B cell (primary cell): ENCODE data around the gene ADCY7. TPM values are rescaled to one million over a fixed set of nuclear protein-coding genes. Genes with fewer than 3 reads are reported as not detected.

ENCODE experiments used
- ATAC-seq: fragments of 200-7000 bp; cut with Tn5 transposase; one replicate; pipeline ENCODE4 v1.10.0; 2021; ENCODE audit warnings: low read depth, mild to moderate bottlenecking, moderate number of reproducible peaks, moderate library complexity
- CTCF ChIA-PET: fragments of 350-600 bp; sonication (Branson Sonifier 250); formaldehyde crosslinking; loops from one replicate; lab custom pipeline; 2021; ENCODE audit warnings: antibody characterized with exemption, inconsistent platforms; lab: Charles Lee
- POLR2A ChIA-PET: fragments of 350-600 bp; sonication (Branson Sonifier 250); formaldehyde crosslinking; loops from one replicate; lab custom pipeline; 2021; ENCODE audit warnings: antibody characterized with exemption; lab: Charles Lee
- DNase-seq: peaks from one replicate; pipeline ENCODE4 v3.0.0; 2013
- H2AFZ ChIP-seq: 2 replicates; pipeline ENCODE4 v1.6.1; 2012; ENCODE audit warnings: mild to moderate bottlenecking, low read depth, low read length; ENCODE audit not compliant: insufficient read depth, poor library complexity, severe bottlenecking
- H3K27ac ChIP-seq, 2 donors: 1 replicate in 1 of 2; 2 replicates in 1 of 2; pipeline ENCODE4 v1.5.1; 2012 to 2013; ENCODE audit warnings: low read length in 2 of 2, mild to moderate bottlenecking in 2 of 2, moderate library complexity in 1 of 2
- H3K27me3 ChIP-seq, 4 experiments: fragments of 200-600 bp in 1 of 4; sonication (generic) in 1 of 4; replicated peaks in 1 of 4; 1 replicate in 2 of 4; 2 replicates in 2 of 4; pipeline versions ENCODE4 v1.6.1 to v1.7.0; 2013 to 2016; ENCODE audit warnings: low read length in 3 of 4, mild to moderate bottlenecking in 2 of 4, mixed read lengths in 1 of 4, moderate library complexity in 1 of 4; ENCODE audit not compliant: insufficient read depth in 4 of 4, control insufficient read depth in 3 of 4; ENCODE audit errors: control extremely low read depth in 1 of 4
- H3K36me3 ChIP-seq, 2 experiments: replicated peaks in 1 of 2; 1 replicate in 1 of 2; 2 replicates in 1 of 2; pipeline versions ENCODE4 v1.6.1 to v1.7.1; 2013; ENCODE audit warnings: low read length in 1 of 2; ENCODE audit not compliant: insufficient read depth in 2 of 2, control insufficient read depth in 1 of 2; ENCODE audit errors: control extremely low read depth in 1 of 2, extremely low read depth in 1 of 2
- H3K4me1 ChIP-seq, 2 donors: fragments of 200-600 bp in 1 of 2; sonication (generic) in 1 of 2; 1 replicate in 1 of 2; 2 replicates in 1 of 2; pipeline versions ENCODE4 v1.5.1 to v1.6.1; 2013 to 2017; ENCODE audit warnings: low read length in 2 of 2; ENCODE audit not compliant: control insufficient read depth in 2 of 2, insufficient read depth in 2 of 2
- H3K4me2 ChIP-seq: replicated peaks from 2 replicates; pipeline ENCODE3; 2012; ENCODE audit warnings: mild to moderate bottlenecking, low read depth, low read length; ENCODE audit not compliant: poor library complexity, severe bottlenecking
- H3K4me3 ChIP-seq, 5 experiments: fragments of 200-600 bp in 1 of 5; sonication (generic) in 1 of 5; 1 replicate in 3 of 5; 2 replicates in 2 of 5; pipeline versions ENCODE4 v1.5.1 to v1.7.0; 2011 to 2016; ENCODE audit warnings: low read length in 4 of 5, mild to moderate bottlenecking in 4 of 5, low read depth in 2 of 5, control low read depth in 1 of 5, moderate library complexity in 1 of 5; ENCODE audit not compliant: insufficient read depth in 1 of 5; ENCODE audit errors: control extremely low read depth in 1 of 5, extremely low read depth in 1 of 5
- H3K79me2 ChIP-seq: fragments of 200-600 bp; sonication (generic); one replicate; pipeline ENCODE4 v1.6.0; 2016; ENCODE audit warnings: low read length; ENCODE audit not compliant: control insufficient read depth, insufficient read depth
- H3K9ac ChIP-seq: fragments of 200-600 bp; sonication (generic); 2 replicates; pipeline ENCODE4 v1.6.1; 2017; ENCODE audit warnings: mild to moderate bottlenecking, low read length, moderate library complexity
- H3K9me3 ChIP-seq, 3 donors: one replicate each; pipeline versions ENCODE4 v1.6.1 to v1.7.1; 2013; ENCODE audit warnings: low read length in 2 of 3; ENCODE audit not compliant: control insufficient read depth in 2 of 3, insufficient read depth in 1 of 3; ENCODE audit errors: control extremely low read depth in 1 of 3
- H4K20me1 ChIP-seq: 2 replicates; pipeline ENCODE4 v1.6.0; 2012; ENCODE audit warnings: mild to moderate bottlenecking, low read length; ENCODE audit not compliant: insufficient read depth, control insufficient read depth, poor library complexity, severe bottlenecking
- H3K27ac Mint-ChIP-seq: one replicate; pipeline ENCODE4 v1.8.0; 2021; ENCODE audit warnings: mixed read lengths
- H3K27me3 Mint-ChIP-seq: one replicate; pipeline ENCODE4 v1.8.0; 2021; ENCODE audit warnings: mixed read lengths
- H3K4me1 Mint-ChIP-seq: one replicate; pipeline ENCODE4 v1.8.0; 2021; ENCODE audit warnings: mixed read lengths
- H3K4me3 Mint-ChIP-seq: one replicate; pipeline ENCODE4 v1.8.0; 2021; ENCODE audit warnings: mixed read lengths
- H3K9me3 Mint-ChIP-seq: one replicate; pipeline ENCODE4 v1.8.0; 2022; ENCODE audit warnings: mixed read lengths; ENCODE audit not compliant: insufficient read depth
- EZH2 ChIP-seq: IDR thresholded peaks from 2 replicates; pipeline ENCODE4 v1.6.1; 2012; ENCODE audit warnings: borderline replicate concordance, low read depth, mild to moderate bottlenecking, moderate library complexity, low read length; ENCODE audit not compliant: insufficient read depth, poor library complexity, severe bottlenecking
- WGBS: methylation state at CpG from one replicate; pipeline ENCODE4 v1.1.5; 2013; ENCODE audit warnings: missing lambda C conversion rate; ENCODE audit not compliant: insufficient coverage; 5-methylcytosine and 5-hydroxymethylcytosine counted together
- intact Hi-C: fragments of 100-400 bp; cut with micrococcal nuclease; formaldehyde crosslinking; loops from one replicate; pipeline ENCODE4 v1.10.0; 2022
- polyA plus RNA-seq: library from polyadenylated mRNA; depleted of rRNA; stranded (reverse); fragments of >200 nt; gene quantifications from 2 replicates; pipeline ENCODE4 v1.2.3, GENCODE V29; 2012
- total RNA-seq, 2 donors: library from RNA; stranded (reverse); fragments of 120-200 nt in 1 of 2; gene quantifications; 1 replicate in 1 of 2; 2 replicates in 1 of 2; pipeline versions ENCODE4 v1.2.3 to v1.2.4, GENCODE V29; 2013 to 2022
- TF ChIP-seq, protein P1 (sequence below): fragments of 200-600 bp; IDR thresholded peaks from one replicate; pipeline ENCODE4 v1.8.0; 2022; ENCODE audit warnings: antibody characterized with exemption, mild to moderate bottlenecking

The ADCY7 gene
- total and polyA plus RNA-seq, 2 donors (not counting 1 experiment from before 2014, with no cell fraction given): 78.4 to 207 TPM

DNA sequence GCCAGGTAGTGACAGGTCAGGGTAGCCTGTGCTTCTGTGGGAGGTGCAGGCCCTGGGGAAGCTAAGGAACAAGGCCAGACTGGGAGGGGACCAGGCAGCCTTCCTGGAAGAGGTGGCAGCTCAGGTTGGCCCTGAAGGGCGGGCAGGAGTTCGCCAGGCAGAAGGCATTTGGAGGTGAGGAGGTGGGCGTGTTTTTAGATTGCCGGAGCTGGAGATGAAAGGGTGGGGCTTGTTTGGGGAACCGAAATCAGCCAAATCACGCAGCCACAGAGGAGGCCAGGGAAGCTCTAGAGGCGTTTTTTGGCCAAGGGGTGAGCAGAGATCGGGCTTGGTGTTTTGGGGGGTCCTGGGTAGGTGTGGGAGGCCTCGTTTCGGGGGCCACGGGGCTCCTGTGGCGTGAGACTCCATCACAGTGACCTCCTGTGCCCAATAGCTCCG, 7.6 kb downstream of the ADCY7 start:
- ChIA-PET POLR2A (interaction anchor here (0.6 to 3.8 kb wide), 17 partner anchors 8 to 468 kb away, joined by 3 to 39 read pairs (median 4); partner anchors contain the start of genes ADCY7, CYLD and SNX20), CTCF (interaction anchor here (0.8 to 8.8 kb wide), 13 partner anchors 8 to 392 kb away, joined by 3 to 63 read pairs (median 13); partner anchors contain the start of gene ADCY7)
- Histone ChIP-seq H2AFZ (peak overlapping the region; percentile 64), H3K9ac (peak overlapping the region; percentile 87), H3K79me2 (peaks cover 67% of the 10 kb centered on the region), H3K4me3 (peak overlapping the region; percentile 12 to 84 (median 80)), H3K36me3 (no peaks in the 10 kb centered on the region), H3K4me2 (peak overlapping the region; percentile 90), H3K9me3 (no peaks in the 10 kb centered on the region), H3K4me1 (peaks cover 64 to 75% of the 10 kb centered on the region in 2 donors), H3K27me3 (no peaks in the 10 kb centered on the region), H3K27ac (peak overlapping the region; percentile 93 to 97), H4K20me1 (no peaks in the 10 kb centered on the region)
- Mint-ChIP-seq H3K27me3 (no peaks in the 10 kb centered on the region), H3K4me3 (peak overlapping the region; percentile 98), H3K27ac (peak overlapping the region; percentile 100), H3K4me1 (peaks cover 75% of the 10 kb centered on the region), H3K9me3 (peaks cover 4% of the 10 kb centered on the region)
- intact Hi-C loops: loop anchor here (1.0 to 2.0 kb wide), 5 partner anchors 8 to 467 kb away; partner anchors contain the start of genes ADCY7 and SNX20
- peak; percentile 88 for DNase-seq
- TF ChIP-seq, protein P1, sequence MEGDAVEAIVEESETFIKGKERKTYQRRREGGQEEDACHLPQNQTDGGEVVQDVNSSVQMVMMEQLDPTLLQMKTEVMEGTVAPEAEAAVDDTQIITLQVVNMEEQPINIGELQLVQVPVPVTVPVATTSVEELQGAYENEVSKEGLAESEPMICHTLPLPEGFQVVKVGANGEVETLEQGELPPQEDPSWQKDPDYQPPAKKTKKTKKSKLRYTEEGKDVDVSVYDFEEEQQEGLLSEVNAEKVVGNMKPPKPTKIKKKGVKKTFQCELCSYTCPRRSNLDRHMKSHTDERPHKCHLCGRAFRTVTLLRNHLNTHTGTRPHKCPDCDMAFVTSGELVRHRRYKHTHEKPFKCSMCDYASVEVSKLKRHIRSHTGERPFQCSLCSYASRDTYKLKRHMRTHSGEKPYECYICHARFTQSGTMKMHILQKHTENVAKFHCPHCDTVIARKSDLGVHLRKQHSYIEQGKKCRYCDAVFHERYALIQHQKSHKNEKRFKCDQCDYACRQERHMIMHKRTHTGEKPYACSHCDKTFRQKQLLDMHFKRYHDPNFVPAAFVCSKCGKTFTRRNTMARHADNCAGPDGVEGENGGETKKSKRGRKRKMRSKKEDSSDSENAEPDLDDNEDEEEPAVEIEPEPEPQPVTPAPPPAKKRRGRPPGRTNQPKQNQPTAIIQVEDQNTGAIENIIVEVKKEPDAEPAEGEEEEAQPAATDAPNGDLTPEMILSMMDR: no peak
- TF ChIP-seq EZH2: no peak
- peak; percentile 81 for ATAC-seq
- WGBS: 2% methylated on average over 13 of the region's 13 CpGs
